Erythroblast (primary cell): ENCODE measurements around the gene CALML3.

ENCODE experiments used
- GATA1 ChIP-seq: IDR thresholded peaks from 2 replicates; pipeline ENCODE4 v1.6.1; 2011; ENCODE audit warnings: low read depth, mild to moderate bottlenecking, control low read depth, low read length, moderate library complexity
- POLR2A ChIP-seq: IDR thresholded peaks from 2 replicates; pipeline ENCODE4 v1.6.1; 2011; ENCODE audit warnings: mild to moderate bottlenecking, low read length

DNA sequence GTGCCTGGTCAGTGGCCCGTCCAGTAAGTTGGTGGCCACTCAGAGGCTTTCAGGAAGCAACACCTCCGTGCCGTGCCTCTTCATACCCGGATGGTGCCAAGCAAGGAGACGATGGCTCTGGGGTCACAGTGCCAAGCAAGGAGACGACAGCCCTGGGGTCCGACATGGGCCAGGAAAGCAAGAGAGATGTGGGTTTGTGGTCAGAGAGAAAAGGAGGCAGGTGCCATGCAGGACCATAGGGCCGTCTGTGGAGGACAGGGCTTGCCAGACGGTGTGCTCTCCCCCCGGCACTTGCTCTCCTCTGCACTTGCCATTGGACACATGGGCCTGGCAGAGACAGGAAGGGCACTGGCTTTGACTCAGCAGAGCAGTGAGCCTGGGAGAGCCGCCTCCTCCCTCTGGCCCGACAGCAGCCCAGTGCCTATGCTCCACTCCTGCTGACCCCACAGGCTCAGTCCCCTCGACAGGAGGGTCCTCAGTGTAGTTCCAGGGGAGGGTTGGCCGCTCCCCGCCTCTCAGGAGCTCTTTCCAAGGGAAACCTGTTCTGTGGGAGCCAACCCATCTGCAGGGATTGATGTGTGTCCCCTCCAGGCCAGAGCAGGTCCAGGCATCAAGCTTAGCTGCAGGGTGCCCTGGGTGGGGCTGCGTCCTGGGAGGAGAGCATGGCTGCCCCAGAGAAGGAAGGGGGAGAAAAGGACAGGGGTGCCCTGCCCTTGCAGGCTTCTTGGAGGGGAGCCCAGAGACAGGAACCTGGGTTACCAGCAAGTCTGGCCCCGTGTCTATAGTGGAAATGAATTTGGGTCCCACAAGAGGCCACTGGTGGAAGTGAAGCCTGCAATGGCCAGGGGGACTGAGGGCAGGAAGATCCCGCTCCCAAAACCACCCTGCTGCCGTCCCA is 17.8 kb upstream of the CALML3 start:
- TF ChIP-seq POLR2A (no peak), GATA1 (no peak)
